HCT116 (cell line): ENCODE measurements around the gene ALMS1. TPM values are rescaled to one million over a fixed set of nuclear protein-coding genes. Genes with fewer than 3 reads are reported as not detected.

ENCODE experiments used
- ATAC-seq: fragments of 200-7000 bp; cut with Tn5 transposase; 2 replicates; pipeline ENCODE4 v1.9.1; 2020; ENCODE audit warnings: mild to moderate bottlenecking, moderate library complexity
- BruUV-seq: library from RNA; stranded (reverse); fragments of 400-500 nt; replicated peaks from 2 replicates; lab custom pipeline; 2021; lab: Mats Ljungman, UMichigan
- CTCF ChIA-PET: fragments of 300-600 bp; sonication (Branson Sonifier 250); formaldehyde crosslinking; loops from one replicate; lab custom pipeline; 2021; ENCODE audit warnings: antibody characterized with exemption; lab: Charles Lee
- POLR2A ChIA-PET: fragments of 300-600, 350-600 bp; sonication (Branson Sonifier 250); formaldehyde crosslinking; loops from one replicate; lab custom pipeline; 2021; ENCODE audit warnings: antibody characterized with exemption; lab: Charles Lee
- RAD21 ChIA-PET, 2 experiments: fragments of 300-600 bp; sonication (Branson Sonifier 250); formaldehyde crosslinking; loops; one replicate each; lab custom pipeline; 2023; ENCODE audit warnings: low total read pairs in 2 of 2; ENCODE audit not compliant: uncharacterized antibody in 2 of 2, unreplicated experiment in 2 of 2, low non-redundant PET in 1 of 2; lab: Charles Lee
- DNase-seq: peaks from one replicate; pipeline ENCODE4 v3.0.0-alpha.2; 2010; ENCODE audit warnings: low read depth, low spot score
- H2AFZ ChIP-seq: fragments of 200-600 bp; shearing (Covaris generic), sonication (generic); 2 replicates; pipeline ENCODE4 v1.6.1; 2017; ENCODE audit warnings: low read depth, mixed run types, mixed read lengths, antibody characterized with exemption, low read length; ENCODE audit not compliant: poor library complexity, severe bottlenecking
- H3K27ac ChIP-seq: 2 replicates; pipeline ENCODE4 v1.5.1; 2012; ENCODE audit warnings: low read depth, low read length
- H3K27me3 ChIP-seq: fragments of 200-600 bp; sonication (generic); 2 replicates; pipeline ENCODE4 v1.6.1; 2016; ENCODE audit warnings: mixed run types, low read length, mixed read lengths; ENCODE audit not compliant: insufficient read depth
- H3K36me3 ChIP-seq, 2 experiments: fragments of 200-500 bp in 1 of 2; fragments of 200-600 bp in 1 of 2; sonication (Bioruptor generic) in 1 of 2; sonication (generic) in 1 of 2; 2 replicates each; pipeline versions ENCODE4 v1.5.1 to v1.6.1; 2014 to 2016; ENCODE audit warnings: low read length in 2 of 2, inconsistent platforms in 1 of 2, mixed read lengths in 1 of 2, mixed run types in 1 of 2; ENCODE audit not compliant: insufficient read depth in 2 of 2, control insufficient read depth in 1 of 2
- H3K4me1 ChIP-seq, 2 experiments: fragments of 200-600 bp in 1 of 2; sonication (generic) in 1 of 2; 2 replicates each; pipeline versions ENCODE4 v1.5.1 to v1.6.1; 2012 to 2017; ENCODE audit warnings: low read length in 2 of 2, inconsistent platforms in 1 of 2, mild to moderate bottlenecking in 1 of 2, mixed read lengths in 1 of 2, mixed run types in 1 of 2, moderate library complexity in 1 of 2; ENCODE audit not compliant: insufficient read depth in 2 of 2, control insufficient read depth in 1 of 2
- H3K4me2 ChIP-seq: fragments of 200-600 bp; sonication (generic); 2 replicates; pipeline ENCODE4 v1.6.1; 2017; ENCODE audit warnings: mixed run types, low read length, mixed read lengths
- H3K4me3 ChIP-seq, 2 experiments: fragments of 200-600 bp in 1 of 2; sonication (generic) in 1 of 2; replicated peaks in 1 of 2; 2 replicates each; pipeline ENCODE4 v1.5.1; 2011 to 2016; ENCODE audit warnings: low read length in 2 of 2, control low read depth in 1 of 2, low read depth in 1 of 2, mild to moderate bottlenecking in 1 of 2, mixed read lengths in 1 of 2, mixed run types in 1 of 2
- H3K79me2 ChIP-seq: fragments of 200-600 bp; sonication (generic); 2 replicates; pipeline ENCODE4 v1.6.1; 2017; ENCODE audit warnings: mild to moderate bottlenecking, mixed run types, low read length, moderate library complexity, mixed read lengths; ENCODE audit not compliant: insufficient read depth
- H3K9ac ChIP-seq: fragments of 200-600 bp; sonication (generic); 2 replicates; pipeline ENCODE4 v1.6.1; 2016; ENCODE audit warnings: low read length, mixed read lengths
- H3K9me2 ChIP-seq: fragments of 200-600 bp; sonication (generic), shearing (Covaris generic); 2 replicates; pipeline ENCODE4 v1.6.1; 2017; ENCODE audit warnings: mixed run types, mild to moderate bottlenecking, moderate library complexity; ENCODE audit not compliant: insufficient read depth
- H3K9me3 ChIP-seq, 2 experiments: fragments of 200-500 bp in 1 of 2; fragments of 200-600 bp in 1 of 2; sonication (Bioruptor generic) in 1 of 2; sonication (generic) in 1 of 2; 2 replicates each; pipeline ENCODE4 v1.6.1; 2014 to 2017; ENCODE audit warnings: low read length in 2 of 2, mixed read lengths in 2 of 2, inconsistent platforms in 1 of 2, low read depth in 1 of 2, mild to moderate bottlenecking in 1 of 2, mixed run types in 1 of 2, moderate library complexity in 1 of 2; ENCODE audit not compliant: control insufficient read depth in 1 of 2, insufficient read depth in 1 of 2
- H4K20me1 ChIP-seq: fragments of 200-600 bp; sonication (generic), shearing (Covaris generic); 2 replicates; pipeline ENCODE4 v1.6.1; 2017; ENCODE audit warnings: mixed run types, mild to moderate bottlenecking, moderate library complexity; ENCODE audit not compliant: insufficient read depth
- CBX3 ChIP-seq: IDR thresholded peaks from 2 replicates; pipeline ENCODE4 v1.6.1; 2012; ENCODE audit warnings: low read depth
- CEBPB ChIP-seq: IDR thresholded peaks from 2 replicates; pipeline ENCODE4 v1.6.1; 2012; ENCODE audit warnings: low read depth
- EZH2 ChIP-seq: fragments of 200-600 bp; sonication (generic); IDR thresholded peaks from 2 replicates; pipeline ENCODE4 v1.6.1; 2017; ENCODE audit warnings: antibody characterized with exemption, mixed run types
- POLR2AphosphoS5 ChIP-seq: IDR thresholded peaks from 2 replicates; pipeline ENCODE4 v1.6.1; 2011; ENCODE audit warnings: mild to moderate bottlenecking, low read depth, low read length, moderate library complexity
- ZNF274 ChIP-seq: fragments of 200-500 bp; sonication (Bioruptor generic); IDR thresholded peaks from 2 replicates; pipeline ENCODE4 v1.6.1; 2014; ENCODE audit warnings: mild to moderate bottlenecking, low read depth, low read length, inconsistent platforms
- intact Hi-C: fragments of 100-400 bp; cut with micrococcal nuclease; formaldehyde crosslinking; loops from 2 replicates; pipeline ENCODE4 v1.10.0; 2022
- total RNA-seq: library from RNA; stranded (reverse); gene quantifications from one replicate; pipeline ENCODE4 v1.2.1, GENCODE V29; 2021; ENCODE audit not compliant: unreplicated experiment
- TF ChIP-seq, protein P1 (sequence below), 3 experiments: fragments of 200-600 bp in 1 of 3; sonication (generic) in 1 of 3; IDR thresholded peaks in 2 of 3; conservative IDR thresholded peaks in 1 of 3; 2 replicates each; pipeline ENCODE4 v1.5.1; 2012 to 2017; ENCODE audit warnings: low read depth in 2 of 3, low read length in 2 of 3, antibody characterized with exemption in 1 of 3, borderline replicate concordance in 1 of 3, control low read depth in 1 of 3, mild to moderate bottlenecking in 1 of 3, mixed read lengths in 1 of 3, mixed run types in 1 of 3, moderate library complexity in 1 of 3; ENCODE audit not compliant: insufficient read depth in 1 of 3
- TF ChIP-seq, protein P2 (sequence below): IDR thresholded peaks from 2 replicates; pipeline ENCODE4 v1.6.1; 2011; ENCODE audit warnings: mild to moderate bottlenecking, low read length, moderate library complexity; ENCODE audit not compliant: insufficient replicate concordance; ENCODE audit errors: extremely low read depth
- TF ChIP-seq, protein P3 (sequence below): IDR thresholded peaks from 2 replicates; pipeline ENCODE4 v1.6.1; 2012; ENCODE audit warnings: low read depth

Gene ALMS1
- total RNA-seq, 1 experiment from 2014 or later, result 20.5 TPM

DNA sequence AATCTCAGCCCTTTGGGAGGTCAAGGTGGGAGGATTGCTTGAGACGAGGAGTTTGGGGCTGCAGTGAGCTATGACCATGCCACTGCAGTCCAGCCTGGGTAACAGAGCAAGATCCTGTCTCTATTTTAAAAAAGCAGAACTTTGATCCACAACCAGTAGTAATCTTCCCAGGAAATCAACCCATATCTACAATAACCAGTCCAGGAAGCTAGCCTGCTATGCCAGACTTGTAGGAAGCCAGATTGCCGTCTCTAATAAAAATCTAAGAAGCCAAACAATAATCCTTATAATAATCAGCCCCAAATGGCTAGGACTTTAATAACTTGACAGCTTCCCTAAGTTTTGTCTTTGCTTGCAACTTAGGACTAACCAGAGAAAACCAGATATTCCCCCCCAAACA is 9.0 kb upstream of the ALMS1 start:
- Histone ChIP-seq H3K4me2 (no peak overlapping the region), H3K9me2 (no peaks in the 10 kb centered on the region), H3K79me2 (no peaks in the 10 kb centered on the region), H3K27me3 (peaks cover 21% of the 10 kb centered on the region), H3K9ac (no peak overlapping the region), H3K4me1 (no peaks in the 10 kb centered on the region), H4K20me1 (no peaks in the 10 kb centered on the region), H2AFZ (no peak overlapping the region), H3K4me3 (no peak overlapping the region), H3K27ac (no peak overlapping the region), H3K9me3 (no peaks in the 10 kb centered on the region), H3K36me3 (no peaks in the 10 kb centered on the region)
- no peak for DNase-seq
- intact Hi-C loops, result no loop called here
- TF ChIP-seq, protein P1, sequence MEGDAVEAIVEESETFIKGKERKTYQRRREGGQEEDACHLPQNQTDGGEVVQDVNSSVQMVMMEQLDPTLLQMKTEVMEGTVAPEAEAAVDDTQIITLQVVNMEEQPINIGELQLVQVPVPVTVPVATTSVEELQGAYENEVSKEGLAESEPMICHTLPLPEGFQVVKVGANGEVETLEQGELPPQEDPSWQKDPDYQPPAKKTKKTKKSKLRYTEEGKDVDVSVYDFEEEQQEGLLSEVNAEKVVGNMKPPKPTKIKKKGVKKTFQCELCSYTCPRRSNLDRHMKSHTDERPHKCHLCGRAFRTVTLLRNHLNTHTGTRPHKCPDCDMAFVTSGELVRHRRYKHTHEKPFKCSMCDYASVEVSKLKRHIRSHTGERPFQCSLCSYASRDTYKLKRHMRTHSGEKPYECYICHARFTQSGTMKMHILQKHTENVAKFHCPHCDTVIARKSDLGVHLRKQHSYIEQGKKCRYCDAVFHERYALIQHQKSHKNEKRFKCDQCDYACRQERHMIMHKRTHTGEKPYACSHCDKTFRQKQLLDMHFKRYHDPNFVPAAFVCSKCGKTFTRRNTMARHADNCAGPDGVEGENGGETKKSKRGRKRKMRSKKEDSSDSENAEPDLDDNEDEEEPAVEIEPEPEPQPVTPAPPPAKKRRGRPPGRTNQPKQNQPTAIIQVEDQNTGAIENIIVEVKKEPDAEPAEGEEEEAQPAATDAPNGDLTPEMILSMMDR (IDR thresholded peaks at IDR 0.05 in 2 of 3, conservative IDR thresholded peaks at IDR 0.05 in 1 of 3; ENCODE audit: borderline replicate concordance in 1 of 3, insufficient read depth in 1 of 3, low read depth in 2 of 3, low read length in 2 of 3), result no peak
- TF ChIP-seq CEBPB (no peak), CBX3 (no peak), EZH2 (no peak), ZNF274 (no peak), POLR2AphosphoS5 (no peak)
- TF ChIP-seq, protein P2, sequence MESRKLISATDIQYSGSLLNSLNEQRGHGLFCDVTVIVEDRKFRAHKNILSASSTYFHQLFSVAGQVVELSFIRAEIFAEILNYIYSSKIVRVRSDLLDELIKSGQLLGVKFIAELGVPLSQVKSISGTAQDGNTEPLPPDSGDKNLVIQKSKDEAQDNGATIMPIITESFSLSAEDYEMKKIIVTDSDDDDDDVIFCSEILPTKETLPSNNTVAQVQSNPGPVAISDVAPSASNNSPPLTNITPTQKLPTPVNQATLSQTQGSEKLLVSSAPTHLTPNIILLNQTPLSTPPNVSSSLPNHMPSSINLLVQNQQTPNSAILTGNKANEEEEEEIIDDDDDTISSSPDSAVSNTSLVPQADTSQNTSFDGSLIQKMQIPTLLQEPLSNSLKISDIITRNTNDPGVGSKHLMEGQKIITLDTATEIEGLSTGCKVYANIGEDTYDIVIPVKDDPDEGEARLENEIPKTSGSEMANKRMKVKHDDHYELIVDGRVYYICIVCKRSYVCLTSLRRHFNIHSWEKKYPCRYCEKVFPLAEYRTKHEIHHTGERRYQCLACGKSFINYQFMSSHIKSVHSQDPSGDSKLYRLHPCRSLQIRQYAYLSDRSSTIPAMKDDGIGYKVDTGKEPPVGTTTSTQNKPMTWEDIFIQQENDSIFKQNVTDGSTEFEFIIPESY, result no peak
- TF ChIP-seq, protein P3, sequence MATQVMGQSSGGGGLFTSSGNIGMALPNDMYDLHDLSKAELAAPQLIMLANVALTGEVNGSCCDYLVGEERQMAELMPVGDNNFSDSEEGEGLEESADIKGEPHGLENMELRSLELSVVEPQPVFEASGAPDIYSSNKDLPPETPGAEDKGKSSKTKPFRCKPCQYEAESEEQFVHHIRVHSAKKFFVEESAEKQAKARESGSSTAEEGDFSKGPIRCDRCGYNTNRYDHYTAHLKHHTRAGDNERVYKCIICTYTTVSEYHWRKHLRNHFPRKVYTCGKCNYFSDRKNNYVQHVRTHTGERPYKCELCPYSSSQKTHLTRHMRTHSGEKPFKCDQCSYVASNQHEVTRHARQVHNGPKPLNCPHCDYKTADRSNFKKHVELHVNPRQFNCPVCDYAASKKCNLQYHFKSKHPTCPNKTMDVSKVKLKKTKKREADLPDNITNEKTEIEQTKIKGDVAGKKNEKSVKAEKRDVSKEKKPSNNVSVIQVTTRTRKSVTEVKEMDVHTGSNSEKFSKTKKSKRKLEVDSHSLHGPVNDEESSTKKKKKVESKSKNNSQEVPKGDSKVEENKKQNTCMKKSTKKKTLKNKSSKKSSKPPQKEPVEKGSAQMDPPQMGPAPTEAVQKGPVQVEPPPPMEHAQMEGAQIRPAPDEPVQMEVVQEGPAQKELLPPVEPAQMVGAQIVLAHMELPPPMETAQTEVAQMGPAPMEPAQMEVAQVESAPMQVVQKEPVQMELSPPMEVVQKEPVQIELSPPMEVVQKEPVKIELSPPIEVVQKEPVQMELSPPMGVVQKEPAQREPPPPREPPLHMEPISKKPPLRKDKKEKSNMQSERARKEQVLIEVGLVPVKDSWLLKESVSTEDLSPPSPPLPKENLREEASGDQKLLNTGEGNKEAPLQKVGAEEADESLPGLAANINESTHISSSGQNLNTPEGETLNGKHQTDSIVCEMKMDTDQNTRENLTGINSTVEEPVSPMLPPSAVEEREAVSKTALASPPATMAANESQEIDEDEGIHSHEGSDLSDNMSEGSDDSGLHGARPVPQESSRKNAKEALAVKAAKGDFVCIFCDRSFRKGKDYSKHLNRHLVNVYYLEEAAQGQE, result no peak
- CTCF ChIA-PET, result no interaction called here
- ATAC-seq, result no peak
- POLR2A ChIA-PET, result no interaction called here
- no TSS peak for BruUV-seq
- RAD21 ChIA-PET, result no interaction called here
